GM18508 (cell line): Measurements from ENCODE around the gene TBC1D17.
"Not testable (repeated sequence)": the region's sequence is repeated elsewhere in the genome, so short reads cannot be mapped to it uniquely, and the experiment has no call there.

Source experiments
- ATAC-seq: cut with Tn5 transposase; IDR thresholded peaks from one replicate; pipeline ENCODE4 v1.9.1; 2021; ENCODE audit warnings: moderate number of reproducible peaks; ENCODE audit not compliant: insufficient read depth, unreplicated experiment

The TBC1D17 gene

DNA sequence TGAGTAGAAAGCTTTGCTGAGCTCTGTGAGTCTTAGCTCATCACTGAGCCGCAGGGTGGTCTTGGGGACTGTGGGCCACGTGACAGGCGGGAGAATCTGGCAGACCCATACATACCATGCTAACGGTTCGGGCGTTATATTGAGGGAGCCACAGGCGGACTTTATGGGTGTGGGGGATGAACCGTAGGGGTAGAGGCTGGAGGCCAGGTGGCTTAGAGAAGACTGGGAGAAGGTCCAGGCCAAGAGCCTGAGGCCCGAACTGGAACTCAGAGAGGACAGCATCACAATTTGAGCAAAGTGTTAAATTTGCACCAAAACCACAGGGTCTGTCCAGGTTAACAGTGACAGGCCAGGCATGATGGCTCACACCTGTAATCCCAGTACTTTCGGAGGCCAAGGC lies 36.2 kb downstream of the TBC1D17 start:
- no peak for ATAC-seq

DNA sequence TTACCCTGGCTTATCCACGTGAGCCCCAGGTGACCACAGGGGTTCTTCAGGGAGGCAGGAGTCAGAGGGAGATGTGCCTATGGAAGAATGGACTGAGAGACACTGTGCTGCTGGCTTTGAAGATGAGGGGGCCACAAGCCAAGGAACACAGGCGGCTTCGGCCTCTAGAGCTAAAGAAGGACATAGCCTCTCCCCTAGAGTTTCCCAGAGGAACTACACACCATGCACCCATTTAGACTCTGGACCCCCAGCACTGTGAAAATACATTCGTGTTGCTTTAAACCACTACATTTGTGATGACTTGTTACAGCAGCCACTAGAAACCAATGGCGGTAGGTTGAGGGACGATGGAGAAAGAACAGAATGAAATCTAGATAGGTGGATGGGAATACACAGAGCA lies 37.8 kb downstream of the TBC1D17 start:
- no peak for ATAC-seq

DNA sequence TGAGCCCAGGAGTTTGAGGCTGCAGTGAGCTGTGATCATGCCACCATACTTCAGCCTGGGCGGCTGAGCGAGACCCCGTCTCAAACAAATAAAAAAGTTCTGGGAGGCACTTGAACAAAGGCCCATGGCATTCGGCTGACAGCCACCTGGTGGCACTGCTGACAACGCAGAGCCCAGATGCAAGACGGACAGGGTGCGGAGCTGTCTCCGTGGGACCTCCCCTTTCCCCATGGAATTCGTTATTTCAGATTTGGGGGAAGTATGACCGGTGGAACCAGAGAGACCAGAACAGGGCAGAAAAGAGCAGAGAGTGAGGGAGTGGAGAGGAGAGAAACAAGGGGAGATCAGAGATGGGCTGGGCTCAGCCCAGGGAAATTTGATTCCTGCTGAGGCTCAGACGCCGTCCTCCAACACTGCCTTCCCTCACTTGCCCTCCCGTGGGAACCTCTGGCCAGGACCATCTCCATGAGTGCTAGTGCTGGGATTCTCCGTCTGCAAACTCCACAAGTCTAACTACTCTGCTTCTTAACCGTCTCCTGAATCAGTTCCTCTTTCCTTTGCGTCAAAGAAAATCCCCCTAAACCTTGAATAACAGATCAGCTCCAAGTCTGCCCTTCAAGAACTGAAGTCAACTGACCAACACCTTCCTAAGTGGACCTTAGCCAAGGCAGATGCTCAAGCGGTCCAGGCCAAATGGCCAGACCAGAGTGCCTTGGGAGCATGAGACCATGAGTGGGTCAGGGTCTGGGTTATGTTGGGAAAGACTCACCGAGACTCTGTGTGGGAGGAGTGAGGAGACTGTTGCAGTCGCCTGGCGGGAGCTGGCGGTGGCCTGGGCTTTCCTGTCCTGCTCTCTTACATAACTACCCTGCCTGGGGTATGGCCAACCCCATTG lies 39.6 kb downstream of the TBC1D17 start:
- ATAC-seq, result no peak

DNA sequence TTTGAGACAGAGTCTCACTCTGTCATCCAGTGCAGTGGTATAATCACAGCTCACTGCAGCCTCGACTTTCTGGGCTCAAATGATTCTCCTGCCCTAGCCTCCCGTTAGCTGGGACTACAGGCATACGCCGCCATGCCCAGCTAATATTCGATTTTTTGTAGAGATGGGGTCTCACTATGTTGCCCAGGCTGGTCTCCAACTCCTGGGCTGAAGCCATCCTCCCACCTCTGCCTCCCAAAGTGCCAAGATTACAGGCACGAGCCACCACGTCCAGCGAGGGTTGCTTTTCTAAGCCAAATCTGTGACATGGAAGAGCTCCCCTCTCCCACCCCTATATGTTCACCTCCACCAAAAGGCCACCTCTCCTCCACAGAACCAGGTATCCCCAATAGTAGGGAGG lies 40.6 kb downstream of the TBC1D17 start:
- ATAC-seq, result no peak

DNA sequence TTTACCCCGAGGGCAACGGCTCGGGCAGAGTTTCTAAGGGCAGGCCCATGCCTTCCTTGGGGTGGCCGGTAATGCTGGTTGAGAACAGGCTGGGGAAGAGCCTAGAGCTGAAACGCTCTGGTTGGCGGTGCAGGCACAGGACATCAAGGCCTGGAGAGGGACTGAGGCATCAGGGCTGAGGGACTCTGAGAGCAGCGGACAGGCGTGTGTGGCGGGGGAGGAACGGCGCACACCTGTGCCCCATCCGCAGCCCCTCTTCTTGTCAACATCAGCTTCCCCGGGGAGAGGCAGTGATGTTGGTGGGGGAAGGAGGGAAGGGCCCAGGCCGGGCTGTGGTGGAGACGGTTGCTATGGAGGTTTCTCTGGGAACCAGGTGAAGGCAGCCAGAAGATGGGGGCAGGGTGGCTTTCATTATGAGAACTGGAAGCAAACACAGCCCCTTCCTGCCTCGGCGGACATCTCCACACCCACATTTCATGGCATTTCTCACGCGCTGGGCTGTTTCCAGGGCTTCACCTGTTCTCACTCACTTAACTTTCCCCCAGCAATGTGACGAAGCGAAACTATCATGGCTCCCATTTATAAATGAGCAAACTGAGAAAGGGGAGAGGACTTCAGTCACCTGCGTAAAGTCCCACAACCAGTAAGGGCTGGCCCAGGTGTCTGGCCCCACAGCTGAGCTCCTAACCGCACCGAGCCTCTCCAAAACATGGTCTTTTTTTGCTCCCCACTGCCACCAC lies 43.3 kb downstream of the TBC1D17 start:
- ATAC-seq, result no peak

DNA sequence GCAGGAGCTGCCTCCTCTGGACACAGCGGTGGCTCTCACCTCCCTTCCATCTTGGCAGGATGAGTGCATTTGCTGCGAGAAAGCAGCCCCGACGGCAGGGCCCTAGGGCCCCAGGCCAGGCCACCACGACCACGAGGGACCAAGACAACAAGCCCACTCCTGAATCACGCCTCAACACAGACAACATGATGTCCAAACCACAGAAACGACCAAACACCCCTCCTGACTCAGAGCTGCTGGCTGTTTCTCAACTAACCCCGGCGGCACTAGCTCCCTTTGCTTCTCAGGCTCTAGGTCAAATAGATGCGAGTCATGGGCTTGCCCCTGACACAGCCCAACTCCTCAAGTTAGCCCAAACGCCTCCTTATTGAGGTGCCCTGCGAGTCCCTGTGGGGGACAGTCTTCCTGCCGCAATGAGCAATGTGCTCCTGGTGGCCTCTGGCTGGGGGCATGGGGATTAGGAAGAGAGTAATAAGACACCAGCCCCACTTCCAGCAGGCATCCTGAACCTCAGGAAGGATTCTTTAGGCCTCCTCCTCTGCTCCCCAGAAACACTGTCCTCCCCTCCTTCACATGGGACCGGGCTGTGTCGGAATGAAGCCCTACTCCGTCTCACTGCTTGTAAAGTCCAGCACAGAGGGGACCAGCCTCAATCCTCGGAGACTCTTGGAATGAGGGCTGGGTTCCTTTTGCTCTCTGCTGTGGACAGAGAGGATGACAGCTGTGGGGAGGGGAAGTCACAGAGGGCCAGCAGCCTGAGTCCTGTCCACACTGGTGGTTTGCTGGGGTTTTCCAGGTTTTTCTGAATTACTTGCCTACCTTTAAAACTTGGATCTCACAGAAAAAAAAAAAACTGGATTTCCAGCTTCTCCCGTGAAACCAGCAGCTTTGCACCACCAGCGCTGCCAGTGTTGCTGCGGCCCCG lies 44.6 kb downstream of the TBC1D17 start:
- no peak for ATAC-seq

DNA sequence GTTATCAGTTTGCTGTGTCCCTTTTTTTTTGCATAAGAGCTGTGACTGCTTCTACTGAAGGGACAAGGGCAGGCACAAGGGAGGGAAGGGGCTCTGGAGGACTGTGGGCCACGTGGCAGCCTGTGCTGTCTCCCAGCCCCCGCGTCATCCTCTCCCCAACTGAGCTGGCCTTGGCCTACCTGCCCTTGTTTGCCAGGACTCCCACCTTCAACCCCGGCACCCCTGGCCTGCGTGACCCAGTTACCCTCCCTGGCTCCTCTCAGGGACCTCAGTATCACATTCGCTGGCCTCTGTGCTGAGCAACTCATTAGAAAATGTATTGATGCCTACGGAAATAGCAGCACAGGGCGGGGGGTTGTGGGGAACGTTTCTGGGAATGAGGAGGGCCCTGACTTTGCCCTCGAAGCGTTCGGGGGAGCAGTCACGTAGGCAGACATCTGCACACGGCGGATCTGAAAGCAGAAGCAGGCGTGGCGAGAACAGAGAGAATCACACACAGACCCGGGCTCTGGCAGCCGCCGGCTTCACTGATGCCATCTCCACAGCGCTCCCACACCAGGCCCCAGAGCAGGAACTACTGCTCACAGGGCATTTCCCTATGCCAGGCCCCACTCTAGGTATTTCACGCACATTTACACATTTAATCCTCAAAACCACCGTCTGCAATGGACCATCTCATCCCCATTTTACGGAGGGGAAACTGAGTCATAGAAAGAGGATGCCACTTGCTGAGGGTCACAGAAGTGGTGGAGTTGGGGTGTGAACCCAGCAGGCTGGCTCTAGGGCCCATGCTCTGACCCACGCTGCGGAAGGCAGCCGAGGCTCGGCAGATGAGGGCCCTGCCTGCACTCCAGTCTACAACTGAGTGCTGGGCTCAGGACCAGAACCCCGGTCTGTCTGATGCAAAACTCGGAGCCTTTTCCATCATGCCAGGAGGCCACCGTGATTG lies 45.8 kb downstream of the TBC1D17 start:
- ATAC-seq, result no peak

DNA sequence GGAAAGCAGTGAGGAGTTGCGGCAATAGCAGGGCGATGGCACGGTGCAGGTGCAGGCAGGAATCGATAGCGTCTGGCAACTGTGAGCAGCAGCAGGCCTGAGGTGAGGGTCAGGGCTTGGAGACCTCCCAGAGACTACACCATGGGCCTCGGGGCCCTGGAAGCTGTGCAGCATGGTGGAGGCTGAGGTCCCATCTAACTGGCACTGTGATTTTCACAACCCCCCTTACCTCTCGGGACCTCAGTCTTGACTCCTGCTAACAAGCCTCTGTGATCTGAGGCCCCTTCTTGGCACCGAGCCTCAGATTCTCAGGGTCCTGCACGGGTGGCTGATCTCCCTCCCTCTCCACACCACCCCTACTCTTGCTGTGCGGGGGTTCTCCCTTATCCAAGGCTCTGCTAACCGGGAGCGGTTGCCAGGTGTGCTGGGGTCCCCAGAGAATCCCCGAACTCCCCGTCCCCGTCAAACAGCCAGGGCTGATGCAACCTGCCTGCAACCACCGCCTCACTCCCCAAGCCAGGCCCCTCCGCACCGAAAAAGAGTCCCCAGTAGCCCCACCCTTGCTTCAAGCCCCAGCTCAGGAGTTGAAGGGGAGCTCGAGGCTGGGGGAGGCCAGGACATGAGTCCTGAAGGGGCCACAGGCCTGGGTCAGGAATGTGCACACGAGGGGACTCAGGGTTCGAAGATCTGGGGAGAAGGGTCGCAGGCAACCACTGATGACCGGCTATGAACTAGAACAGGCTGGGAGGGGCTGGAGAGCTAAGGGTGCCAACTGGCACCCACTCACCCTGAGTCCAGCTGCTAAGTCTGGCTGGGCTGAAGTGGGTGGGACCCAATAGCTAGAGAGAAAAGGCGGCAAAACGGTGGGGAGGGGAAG lies 46.7 kb downstream of the TBC1D17 start:
- ATAC-seq, result no peak

DNA sequence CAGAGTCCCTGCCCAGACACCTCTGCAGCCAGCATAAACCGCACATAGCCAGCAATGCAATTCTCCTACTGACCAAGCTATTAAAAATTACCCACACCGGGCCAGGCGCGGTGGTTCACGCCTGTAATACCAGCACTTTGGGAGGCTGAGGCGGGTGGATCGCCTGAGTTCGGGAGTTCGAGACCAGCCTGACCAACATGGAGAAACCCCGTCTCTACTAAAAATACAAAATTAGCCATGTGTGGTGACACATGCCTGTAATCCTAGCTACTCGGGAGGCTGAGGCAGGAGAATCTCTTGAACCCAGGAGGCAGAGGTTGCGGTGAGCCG lies 47.3 kb downstream of the TBC1D17 start:
- ATAC-seq, result not testable (repeated sequence)

DNA sequence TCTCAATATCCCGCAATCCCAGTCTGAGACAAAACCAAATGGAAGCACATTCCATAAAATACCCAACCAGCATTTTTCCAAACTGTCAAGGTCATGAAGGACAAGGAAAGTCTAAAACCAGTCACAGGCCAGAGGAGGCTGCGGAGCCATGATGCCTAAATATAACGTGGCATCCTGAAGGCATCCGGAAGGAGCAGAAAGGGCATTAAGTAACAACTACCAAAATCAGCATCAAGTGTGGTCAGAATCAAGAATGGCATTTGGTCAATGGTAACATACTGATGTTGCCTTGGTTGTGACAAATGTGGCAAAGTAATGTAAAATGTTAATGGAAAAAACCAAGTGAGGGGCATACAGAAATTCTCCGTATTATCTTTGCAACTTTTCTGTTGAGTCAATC lies 48.0 kb downstream of the TBC1D17 start:
- no peak for ATAC-seq

DNA sequence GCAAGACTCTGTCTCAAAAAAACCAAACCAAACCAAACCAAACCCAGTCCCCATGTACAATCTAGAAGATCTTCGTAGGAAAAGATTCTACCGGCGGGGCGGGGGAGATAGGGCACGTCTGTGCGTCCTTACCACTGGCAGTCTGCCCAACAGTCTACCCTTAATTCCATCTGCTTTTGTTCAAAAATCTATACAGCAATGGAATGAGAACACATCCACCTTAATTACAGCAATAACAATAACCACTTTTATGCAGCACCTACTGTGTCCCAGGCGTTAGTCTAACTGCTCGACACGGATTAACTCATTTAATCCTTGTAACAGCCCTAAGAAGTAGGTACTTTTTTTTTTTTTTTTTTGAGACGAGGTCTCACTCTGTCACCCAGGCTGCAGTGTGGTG lies 49.0 kb downstream of the TBC1D17 start:
- no peak for ATAC-seq

DNA sequence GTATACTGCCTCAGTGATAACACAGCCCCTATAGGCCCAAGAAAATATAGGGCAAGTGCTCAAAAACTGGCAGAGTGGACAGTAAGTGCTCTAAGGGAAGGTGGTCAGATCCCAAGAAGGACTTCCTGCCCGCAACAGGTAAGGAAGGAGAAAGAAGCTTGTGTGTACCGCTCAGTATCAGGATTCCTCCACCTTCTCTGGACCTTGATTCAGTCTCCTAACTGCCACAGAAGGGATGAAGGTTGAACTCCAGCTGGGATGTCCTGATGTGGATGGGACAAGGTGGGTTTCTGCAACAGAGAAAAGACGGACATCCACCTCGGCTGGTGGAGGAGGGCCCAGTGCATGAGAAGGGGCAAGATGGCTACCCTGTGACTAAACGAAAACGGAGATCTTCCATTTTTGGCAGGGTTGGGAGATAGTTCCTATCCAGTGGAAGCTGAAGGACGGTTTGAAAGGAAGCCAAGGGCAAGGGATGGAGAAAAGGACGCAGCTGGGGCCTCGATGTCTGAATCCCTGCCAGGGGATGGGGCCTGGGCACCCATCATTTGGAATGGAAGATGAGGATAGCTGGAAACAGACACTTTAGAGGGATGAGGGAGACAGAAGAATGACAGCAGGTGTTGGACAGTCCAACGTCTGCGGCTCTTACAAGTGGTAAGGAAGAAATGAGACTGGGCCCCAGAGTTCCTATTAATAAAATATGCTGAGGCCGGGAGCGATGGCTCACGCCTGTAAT lies 50.2 kb downstream of the TBC1D17 start:
- ATAC-seq, result no peak

DNA sequence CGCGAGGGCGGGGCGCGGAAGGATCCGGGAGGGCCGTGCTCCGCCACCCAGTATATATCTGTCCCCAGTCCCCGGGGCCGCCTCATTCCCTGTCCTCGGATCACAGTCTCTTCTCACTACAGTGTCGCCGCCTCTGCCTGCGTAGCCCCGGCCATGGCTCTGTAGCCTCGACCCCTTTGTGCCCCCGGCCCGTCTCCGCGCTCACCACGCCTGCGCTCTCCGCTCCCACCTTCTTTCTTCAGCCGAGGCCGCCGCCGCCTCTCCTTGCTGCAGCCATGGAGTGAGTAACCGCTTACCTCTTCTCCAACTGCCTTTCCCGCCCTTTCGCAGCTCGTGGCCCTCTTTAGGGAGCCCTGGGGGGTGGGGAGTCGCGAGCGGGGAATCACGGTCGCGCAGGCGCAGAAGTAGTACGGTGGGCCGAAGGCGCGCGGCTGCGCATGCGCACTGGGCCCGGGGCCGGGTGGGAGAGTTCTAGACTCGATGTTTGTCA lies 51.7 kb downstream of the TBC1D17 start, which contains the start of the genes ATF5 and NUP62:
Gene ATF5 (plus strand): TSS at position 85 of the 490 bp plus-strand sequence. CDS start 1,646 bp downstream, outside the sequence.
Gene NUP62 (minus strand): TSS at position 384 of the 490 bp plus-strand sequence. CDS start 19,697 bp downstream, outside the sequence.
- ATAC-seq, result peak; percentile 21

DNA sequence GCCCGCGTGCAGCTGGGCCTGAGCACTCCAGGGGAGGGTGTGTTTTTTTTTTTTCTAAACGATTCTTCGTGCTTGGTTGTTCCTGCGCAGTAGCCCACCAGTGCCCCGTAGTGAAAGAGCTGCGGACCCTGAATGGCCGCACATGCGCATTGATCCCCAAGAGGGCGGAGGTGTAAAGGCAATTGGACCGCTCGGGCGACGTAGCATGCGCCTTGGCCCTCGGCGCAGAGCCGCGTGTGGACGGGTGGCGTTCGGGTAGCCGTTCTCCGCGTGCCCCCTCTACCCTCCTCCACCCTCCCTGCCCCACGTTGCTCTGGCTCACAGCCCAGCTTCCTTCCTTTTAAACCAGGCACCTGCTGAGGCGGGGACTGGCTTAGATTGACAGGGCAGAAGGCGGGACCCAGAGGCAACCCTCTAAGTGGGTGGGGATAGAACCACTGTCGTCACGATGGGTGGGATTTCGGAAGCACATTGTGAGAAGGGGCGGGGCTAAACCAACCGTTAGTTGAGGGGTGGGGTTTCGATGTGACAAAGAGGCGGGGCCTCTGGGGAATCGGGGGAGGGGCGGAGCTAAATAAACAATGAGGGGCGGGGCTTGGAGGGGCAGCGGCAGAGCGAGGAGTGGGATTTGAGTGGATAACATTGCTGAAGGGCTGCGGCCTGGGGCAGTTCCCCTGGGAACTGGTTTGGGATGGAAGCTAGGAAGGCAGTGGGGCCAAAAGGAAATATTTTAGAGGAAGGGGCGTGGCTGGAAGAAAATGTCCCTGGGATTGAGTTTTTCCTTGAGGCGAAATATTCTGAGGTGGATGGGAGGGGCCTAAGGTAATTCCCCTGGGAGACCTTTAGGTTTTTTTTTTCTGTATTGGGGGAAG lies 52.3 kb downstream of the TBC1D17 start:
- ATAC-seq, result peak; percentile 40

DNA sequence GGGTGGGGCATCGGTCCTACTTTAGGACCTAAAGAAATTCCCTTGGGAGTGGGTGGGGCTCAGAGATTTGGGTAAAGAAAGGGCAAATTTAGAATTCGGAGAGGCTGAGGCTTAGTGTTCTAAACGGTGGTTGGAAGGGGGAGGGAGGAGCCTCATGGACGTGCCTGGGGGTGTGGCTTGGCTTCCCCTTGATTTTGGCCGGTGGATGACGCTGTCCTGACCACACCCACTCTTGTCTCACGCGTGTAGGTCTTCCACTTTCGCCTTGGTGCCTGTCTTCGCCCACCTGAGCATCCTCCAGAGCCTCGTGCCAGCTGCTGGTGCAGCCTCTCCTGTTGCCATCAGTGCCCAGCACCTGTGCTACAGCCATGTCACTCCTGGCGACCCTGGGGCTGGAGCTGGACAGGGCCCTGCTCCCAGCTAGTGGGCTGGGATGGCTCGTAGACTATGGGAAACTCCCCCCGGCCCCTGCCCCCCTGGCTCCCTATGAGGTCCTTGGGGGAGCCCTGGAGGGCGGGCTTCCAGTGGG lies 53.0 kb downstream of the TBC1D17 start:
- no peak for ATAC-seq

DNA sequence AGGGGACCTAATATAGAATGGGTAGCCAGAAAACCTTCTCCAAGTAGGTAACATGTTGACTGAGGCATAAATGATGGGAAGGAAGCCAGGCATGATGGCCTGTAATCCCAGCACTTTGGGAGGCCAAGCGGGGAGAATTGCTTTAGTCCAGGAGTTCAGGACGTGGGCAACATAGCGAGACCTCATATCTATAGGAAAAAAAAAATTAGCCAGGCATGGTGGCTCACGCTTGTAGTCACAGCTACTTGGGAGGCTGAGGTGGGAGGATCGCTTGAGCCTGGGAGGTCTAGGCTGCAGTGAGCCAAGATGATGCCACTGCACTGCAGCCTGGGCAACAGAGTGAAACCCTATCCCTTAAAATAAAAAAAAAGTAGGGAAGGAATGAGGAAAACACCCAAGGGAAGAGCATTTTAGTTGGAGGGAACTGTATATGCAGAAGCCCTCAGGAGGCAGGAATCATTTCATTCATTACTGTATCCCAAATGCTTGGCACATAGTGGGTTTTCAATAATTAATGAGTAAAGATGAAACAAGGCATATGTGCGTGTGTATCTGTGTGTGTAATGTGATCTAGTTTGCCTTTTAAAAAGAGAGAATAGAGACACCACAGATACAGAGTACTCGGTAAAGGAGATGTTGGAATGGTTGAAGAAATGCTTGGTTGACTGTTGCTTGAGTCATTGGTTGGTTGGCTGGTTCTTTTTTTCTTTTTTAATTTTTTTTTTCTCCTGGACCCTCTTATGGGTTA lies 54.0 kb downstream of the TBC1D17 start:
- ATAC-seq, result no peak
